Osteocyte (in vitro differentiated cells): ENCODE measurements around the gene ACTL9. TPM values are rescaled to one million over a fixed set of nuclear protein-coding genes. Genes with fewer than 3 reads are reported as not detected.

Source experiments
- DNase-seq: peaks from one replicate; pipeline ENCODE4 v3.0.0; 2021; ENCODE audit warnings: mixed read lengths; ENCODE audit not compliant: unreplicated experiment; ENCODE audit errors: extremely low spot score
- H3K27ac Mint-ChIP-seq: one replicate; pipeline ENCODE4 v1.8.0; 2021; ENCODE audit warnings: mild to moderate bottlenecking, mixed read lengths; ENCODE audit not compliant: unreplicated experiment
- H3K27me3 Mint-ChIP-seq: one replicate; pipeline ENCODE4 v1.8.0; 2021; ENCODE audit warnings: mixed read lengths; ENCODE audit not compliant: unreplicated experiment
- H3K36me3 Mint-ChIP-seq: one replicate; pipeline ENCODE4 v1.8.0; 2021; ENCODE audit warnings: mixed read lengths; ENCODE audit not compliant: unreplicated experiment
- H3K4me1 Mint-ChIP-seq: one replicate; pipeline ENCODE4 v1.8.0; 2021; ENCODE audit warnings: mixed read lengths; ENCODE audit not compliant: unreplicated experiment
- H3K4me3 Mint-ChIP-seq: one replicate; pipeline ENCODE4 v1.8.0; 2021; ENCODE audit warnings: mild to moderate bottlenecking, moderate library complexity, mixed read lengths; ENCODE audit not compliant: unreplicated experiment
- H3K9me3 Mint-ChIP-seq: one replicate; pipeline ENCODE4 v1.8.0; 2021; ENCODE audit warnings: mixed read lengths; ENCODE audit not compliant: unreplicated experiment
- CTCF ChIP-seq: fragments of 200-600 bp; sonication (generic); IDR thresholded peaks from 2 replicates; pipeline ENCODE4 v1.5.0; 2021; ENCODE audit warnings: antibody characterized with exemption, mild to moderate bottlenecking, moderate library complexity
- total RNA-seq: library from RNA; stranded (reverse); gene quantifications from 2 replicates; pipeline ENCODE4 v1.2.1, GENCODE V29; 2021

The ACTL9 gene
- total RNA-seq, 1 donor from 2014 or later, result not detected

- Mint-ChIP-seq H3K27ac (no peak overlapping the region), H3K4me1 (no peaks in the 10 kb centered on the region), H3K9me3 (peaks cover 14% of the 10 kb centered on the region), H3K27me3 (no peaks in the 10 kb centered on the region), H3K4me3 (no peak overlapping the region), H3K36me3 (no peaks in the 10 kb centered on the region)
- DNase-seq, result no peak
- TF ChIP-seq CTCF, result no peak
These were observed 17.8 kb downstream of the ACTL9 start for GRCh38 chr19:8680676-8681344.

- H3K27ac Mint-ChIP-seq, result no peak overlapping the region
- H3K4me3 Mint-ChIP-seq, result no peak overlapping the region
- DNase-seq, result no peak
- H3K9me3 Mint-ChIP-seq, result peaks cover 18% of the 10 kb centered on the region
- no peaks in the 10 kb centered on the region for H3K36me3 Mint-ChIP-seq
- TF ChIP-seq CTCF, result no peak
- no peaks in the 10 kb centered on the region for H3K4me1 Mint-ChIP-seq
- no peaks in the 10 kb centered on the region for H3K27me3 Mint-ChIP-seq
These were observed 20.3 kb downstream of the ACTL9 start for GRCh38 chr19:8678244-8678807.

- H3K9me3 Mint-ChIP-seq, result peaks cover 7% of the 10 kb centered on the region
- no peak for TF ChIP-seq CTCF
- H3K27me3 Mint-ChIP-seq, result no peaks in the 10 kb centered on the region
- no peaks in the 10 kb centered on the region for H3K36me3 Mint-ChIP-seq
- no peak overlapping the region for H3K27ac Mint-ChIP-seq
- no peak overlapping the region for H3K4me3 Mint-ChIP-seq
- no peaks in the 10 kb centered on the region for H3K4me1 Mint-ChIP-seq
- DNase-seq, result no peak
These were observed 23.5 kb downstream of the ACTL9 start for GRCh38 chr19:8675066-8675465.

- H3K9me3 Mint-ChIP-seq, result peaks cover 7% of the 10 kb centered on the region
- no peak for DNase-seq
- no peak overlapping the region for H3K4me3 Mint-ChIP-seq
- no peaks in the 10 kb centered on the region for H3K4me1 Mint-ChIP-seq
- no peak for TF ChIP-seq CTCF
- H3K36me3 Mint-ChIP-seq, result no peaks in the 10 kb centered on the region
- H3K27ac Mint-ChIP-seq, result no peak overlapping the region
- H3K27me3 Mint-ChIP-seq, result no peaks in the 10 kb centered on the region
These were observed 25.2 kb downstream of the ACTL9 start for GRCh38 chr19:8673276-8673891.

GRCh38 chr19:8666814-8667405 lies 31.7 kb downstream of the ACTL9 start:
- peaks cover 8% of the 10 kb centered on the region for H3K27me3 Mint-ChIP-seq
- no peaks in the 10 kb centered on the region for H3K36me3 Mint-ChIP-seq
- DNase-seq, result no peak
- no peak overlapping the region for H3K4me3 Mint-ChIP-seq
- no peaks in the 10 kb centered on the region for H3K4me1 Mint-ChIP-seq
- H3K27ac Mint-ChIP-seq, result no peak overlapping the region
- H3K9me3 Mint-ChIP-seq, result no peaks in the 10 kb centered on the region
- no peak for TF ChIP-seq CTCF
